Pancreas (tissue), 10 donors: ENCODE results near the gene GAB2. TPM values are rescaled to one million over a fixed set of nuclear protein-coding genes. Genes with fewer than 3 reads are reported as not detected.

ENCODE experiments used
- ATAC-seq, 4 donors: fragments of 200-7000 bp; cut with Tn5 transposase; one replicate each; pipeline versions ENCODE4 v1.8.0 to v1.9.1; 2020; ENCODE audit warnings: mild to moderate bottlenecking in 4 of 4, moderate library complexity in 4 of 4
- DNase-seq, 6 donors: peaks; one replicate each; pipeline ENCODE4 v3.0.0-alpha.2; 2020
- FAIRE-seq: peaks from 2 replicates; lab custom pipeline; 2012; peaks lifted over from hg19 to GRCh38; lab: Jason Lieb, UNC
- H3K27ac ChIP-seq, 4 donors: fragments of 200-600 bp; sonication (generic); 1 replicate in 3 of 4; 2 replicates in 1 of 4; pipeline versions ENCODE4 v1.5.0 to v1.8.0; 2020
- H3K27me3 ChIP-seq, 4 donors: fragments of 200-600 bp; one replicate each; pipeline ENCODE4 v1.8.0; 2021
- H3K36me3 ChIP-seq, 3 donors: fragments of 200-600 bp; sonication (generic) in 1 of 3; one replicate each; pipeline versions ENCODE4 v1.5.0 to v1.8.0; 2020 to 2021
- H3K4me1 ChIP-seq, 3 donors: fragments of 200-600 bp; one replicate each; pipeline ENCODE4 v1.8.0; 2021
- H3K4me3 ChIP-seq, 4 donors: fragments of 200-600 bp; sonication (generic) in 2 of 4; one replicate each; pipeline versions ENCODE4 v1.5.0 to v1.8.0; 2020 to 2021
- H3K9me3 ChIP-seq, 4 donors: fragments of 200-600 bp; one replicate each; pipeline ENCODE4 v1.8.0; 2021
- CTCF ChIP-seq, 4 donors: fragments of 200-600 bp; sonication (generic) in 3 of 4; IDR thresholded peaks; one replicate each; pipeline versions ENCODE4 v1.5.0 to v1.8.0; 2021; ENCODE audit warnings: antibody characterized with exemption in 4 of 4
- WGBS, 2 donors: extraction: QIAGEN DNeasy Blood & Tissue Kit; methylation state at CpG; one replicate each; pipeline ENCODE4 v1.1.7; 2013; 5-methylcytosine and 5-hydroxymethylcytosine counted together
- intact Hi-C, 3 donors: fragments of 100-400 bp; cut with DNase I; formaldehyde crosslinking; loops; one replicate each; pipeline versions ENCODE4 v1.11.1 to v1.14.2; 2022
- polyA plus RNA-seq, 2 donors: library from polyadenylated mRNA; stranded (reverse); fragments of 200-250 nt; gene quantifications; one replicate each; pipeline ENCODE4 v1.2.3, GENCODE V29; 2013
- total RNA-seq, 6 donors: library from RNA; stranded (reverse); fragmentation: NEBNext Ultra II Directional in 4 of 6; extraction: Animal tissue kit (Norgen Biotek cat#: 25700) in 4 of 6; gene quantifications; one replicate each; pipeline versions ENCODE4 v1.2.1 to v1.2.4, GENCODE V29; 2021 to 2023
- donor health status: healthy with polysubstance abuse.
- donor health status: DM: no; HTN: no; CAD: no; lungs with moderate emphysema.
- donor health status: DM: no; HTN: no; CAD: no.
- donor health status: control.
- donor health status: control.
- donor health status: Bipolar disorder and iron deficiency.
- donor health status: DM: yes; HTN: yes; CAD: no.
- donor health status: DM: no; HTN: no; CAD: no.
- donor health status: DM: no; HTN: no; CAD: no.
- donor health status: DM: yes; HTN: yes; CAD: no.

Gene GAB2
- total and polyA plus RNA-seq, 8 donors = 3.1 to 17.8 (median 9.4) TPM

DNA sequence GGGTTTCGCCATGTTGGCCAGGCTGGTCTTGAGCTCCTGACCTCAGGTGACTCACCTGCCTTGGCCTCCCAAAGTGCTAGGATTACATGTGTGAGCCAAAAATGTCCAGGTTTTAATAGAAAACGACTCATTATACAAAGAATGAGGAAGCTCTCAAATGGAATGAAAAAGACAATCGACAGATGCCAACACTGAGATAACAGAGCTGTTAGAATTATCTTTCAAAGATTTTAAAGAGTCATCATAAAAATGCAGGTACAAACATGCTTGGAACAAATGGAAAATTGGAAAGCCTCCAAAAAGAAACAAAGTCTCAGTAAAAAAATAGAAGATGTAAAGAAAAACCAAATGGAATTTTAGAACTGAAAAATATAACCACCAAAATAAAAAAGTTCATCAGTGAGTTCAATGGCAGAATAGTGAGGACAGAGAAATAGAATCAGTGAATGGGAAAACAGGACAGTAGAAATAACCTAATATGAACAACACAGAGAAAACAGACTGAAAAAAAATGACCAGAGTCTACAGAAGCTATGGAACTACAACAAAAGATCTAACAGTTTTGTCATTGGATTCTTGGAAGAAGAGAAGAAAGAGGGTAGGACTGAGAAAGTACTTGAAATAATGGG lies 10.9 kb downstream of the GAB2 start:
- no peak for FAIRE-seq
- 71 to 79% methylated on average over 3 of the region's 3 CpGs for WGBS, 2 donors
- TF ChIP-seq CTCF (IDR thresholded peaks at IDR 0.05) = no peak
- ATAC-seq = no peak
- H3K27me3 ChIP-seq = no peaks in the 10 kb centered on the region
- H3K27ac ChIP-seq = no peak overlapping the region
- no peaks in the 10 kb centered on the region for H3K9me3 ChIP-seq
- no peaks in the 10 kb centered on the region for H3K4me1 ChIP-seq
- DNase-seq = no peak
- H3K36me3 ChIP-seq = no peaks in the 10 kb centered on the region
- H3K4me3 ChIP-seq = no peak overlapping the region
- intact Hi-C loops = no loop called here

GRCh38 chr11:78405805-78406204 lies 11.8 kb downstream of the GAB2 start:
- ATAC-seq = no peak
- DNase-seq = no peak
- Histone ChIP-seq H3K27ac (no peak overlapping the region), H3K4me1 (no peaks in the 10 kb centered on the region), H3K4me3 (no peak overlapping the region), H3K36me3 (no peaks in the 10 kb centered on the region), H3K27me3 (no peaks in the 10 kb centered on the region), H3K9me3 (no peaks in the 10 kb centered on the region)
- TF ChIP-seq CTCF (IDR thresholded peaks at IDR 0.05) = no peak
- no peak for FAIRE-seq
- intact Hi-C loops = no loop called here
- WGBS, 2 donors = 92 to 94% methylated on average over 2 of the region's 2 CpGs

DNA sequence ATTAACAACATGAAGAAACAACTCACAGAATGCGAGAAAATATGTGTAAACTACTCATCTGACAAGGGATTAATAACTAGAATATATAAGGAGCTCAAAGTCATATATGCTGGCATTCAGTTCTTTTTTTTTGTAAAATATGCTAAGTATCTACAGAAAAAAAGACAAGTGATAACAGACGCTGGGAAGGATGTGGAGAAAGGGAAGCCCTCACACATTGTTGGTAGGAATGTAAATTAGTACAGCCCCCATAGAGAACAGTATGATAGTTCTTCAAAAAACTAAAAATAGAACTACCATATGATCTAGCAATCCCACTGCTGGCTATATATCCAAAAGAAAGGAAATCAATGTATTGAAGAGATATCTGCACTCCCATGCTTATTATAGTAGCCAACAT lies 13.8 kb downstream of the GAB2 start:
- 76 to 84% methylated on average over 2 of the region's 2 CpGs for WGBS, 2 donors
- TF ChIP-seq CTCF (IDR thresholded peaks at IDR 0.05) = no peak
- DNase-seq (no peak), FAIRE-seq (no peak), ATAC-seq (no peak)
- Histone ChIP-seq H3K4me1 (no peaks in the 10 kb centered on the region), H3K4me3 (no peak overlapping the region), H3K9me3 (no peaks in the 10 kb centered on the region), H3K36me3 (no peaks in the 10 kb centered on the region), H3K27me3 (no peaks in the 10 kb centered on the region), H3K27ac (no peak overlapping the region)
- intact Hi-C loops = no loop called here

- H3K4me3 ChIP-seq = no peak overlapping the region
- no peak for FAIRE-seq
- DNase-seq = no peak
- H3K4me1 ChIP-seq = no peaks in the 10 kb centered on the region
- no peaks in the 10 kb centered on the region for H3K36me3 ChIP-seq
- H3K9me3 ChIP-seq = no peaks in the 10 kb centered on the region
- H3K27me3 ChIP-seq = no peaks in the 10 kb centered on the region
- H3K27ac ChIP-seq = no peak overlapping the region
- WGBS, 2 donors = 97% methylated on average over 3 of the region's 3 CpGs
- no peak for ATAC-seq
- intact Hi-C loops = no loop called here
- no peak for TF ChIP-seq CTCF (IDR thresholded peaks at IDR 0.05)
Measured at GRCh38 chr11:78402847-78403246, 14.8 kb downstream of the GAB2 start.

DNA sequence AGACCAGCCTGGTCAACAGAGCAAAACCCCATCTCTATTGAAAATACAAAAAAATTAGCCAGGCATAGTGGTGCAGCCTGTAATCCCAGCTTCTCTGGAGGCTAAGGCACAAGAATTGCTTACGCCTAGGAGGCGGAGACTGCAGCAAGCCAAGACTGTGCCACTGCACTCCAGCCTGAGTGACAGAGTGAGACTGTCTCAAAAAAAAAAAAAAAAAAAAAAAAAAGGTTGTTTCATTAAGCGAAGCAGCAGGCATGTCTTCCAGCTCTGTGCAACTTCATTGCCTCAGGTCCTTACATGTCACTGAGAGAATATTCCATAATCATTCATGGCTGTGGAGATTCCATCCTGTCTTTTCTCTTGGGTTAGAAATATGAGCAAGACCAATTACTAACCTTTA lies 16.9 kb downstream of the GAB2 start:
- Histone ChIP-seq H3K36me3 (no peaks in the 10 kb centered on the region), H3K4me1 (no peaks in the 10 kb centered on the region), H3K4me3 (no peak overlapping the region), H3K27me3 (no peaks in the 10 kb centered on the region), H3K27ac (no peak overlapping the region), H3K9me3 (no peaks in the 10 kb centered on the region)
- intact Hi-C loops = no loop called here
- 94 to 98% methylated on average over 3 of the region's 3 CpGs for WGBS, 2 donors
- ATAC-seq = no peak
- TF ChIP-seq CTCF (IDR thresholded peaks at IDR 0.05) = no peak
- FAIRE-seq = no peak
- no peak for DNase-seq
